ENCODE results near the gene RRM1.
"Not testable (repeated sequence)": the region's sequence is repeated elsewhere in the genome, so short reads cannot be mapped to it uniquely, and the experiment has no call there.

Gene RRM1

GRCh38 chr11:4084406-4085125, 10.0 kb upstream of the RRM1 start:
- no peak for DNase-seq

GRCh38 chr11:4085575-4085974, 9.0 kb upstream of the RRM1 start:
- no peak for DNase-seq

- no peak for DNase-seq
These were observed 7.8 kb upstream of the RRM1 start for GRCh38 chr11:4086575-4087353.

- no peak for DNase-seq
These were observed 7.0 kb upstream of the RRM1 start for GRCh38 chr11:4087551-4087950.

GRCh38 chr11:4090258-4090657, 4.3 kb upstream of the RRM1 start:
- DNase-seq = no peak

- DNase-seq = no peak
These were observed 2.6 kb upstream of the RRM1 start for GRCh38 chr11:4092026-4092425.

- no peak for DNase-seq
These were observed 866 bp upstream of the RRM1 start for GRCh38 chr11:4093519-4094347.

GRCh38 chr11:4095509-4096230, 1.1 kb downstream of the RRM1 start:
- no peak for DNase-seq

- no peak for DNase-seq
These were observed 3.5 kb downstream of the RRM1 start for GRCh38 chr11:4098026-4098621.

GRCh38 chr11:4102711-4103110, 8.1 kb downstream of the RRM1 start:
- no peak for DNase-seq

GRCh38 chr11:4103269-4103668, 8.7 kb downstream of the RRM1 start:
- no peak for DNase-seq

GRCh38 chr11:4105916-4106315, 11.3 kb downstream of the RRM1 start:
- DNase-seq = no peak

GRCh38 chr11:4111834-4112233, 17.2 kb downstream of the RRM1 start:
- no peak for DNase-seq

- no peak for DNase-seq
These were observed 20.5 kb downstream of the RRM1 start for GRCh38 chr11:4115128-4115527.

GRCh38 chr11:4118107-4118506, 23.5 kb downstream of the RRM1 start:
- no peak for DNase-seq

GRCh38 chr11:4123218-4123617, 28.6 kb downstream of the RRM1 start:
- no peak for DNase-seq

- no peak for DNase-seq
These were observed 30.5 kb downstream of the RRM1 start for GRCh38 chr11:4125141-4125540.

GRCh38 chr11:4127357-4127756, 32.8 kb downstream of the RRM1 start:
- DNase-seq = no peak

GRCh38 chr11:4130219-4130618, 35.6 kb downstream of the RRM1 start:
- DNase-seq = not testable (repeated sequence)

GRCh38 chr11:4134806-4135205, 40.2 kb downstream of the RRM1 start:
- no peak for DNase-seq

GRCh38 chr11:4138497-4138896, 43.9 kb downstream of the RRM1 start:
- DNase-seq = no peak

GRCh38 chr11:4140067-4140636, 45.6 kb downstream of the RRM1 start:
- no peak for DNase-seq
